ENCODE results near the gene HDAC8. TPM values are rescaled to one million over a fixed set of nuclear protein-coding genes. Genes with fewer than 3 reads are reported as not detected.

HDAC8 gene
- total RNA-seq, 1 donor from 2014 or later = 30.1 TPM

- peak; percentile 83 for DNase-seq (ENCODE audit: extremely low spot score, unreplicated experiment)
- TF ChIP-seq CTCF (IDR thresholded peaks at IDR 0.05) = no peak
- H3K36me3 Mint-ChIP-seq (ENCODE audit: unreplicated experiment) = no peaks in the 10 kb centered on the region
- no peak overlapping the region for H3K27ac Mint-ChIP-seq (ENCODE audit: unreplicated experiment)
- peaks cover 16% of the 10 kb centered on the region for H3K27me3 Mint-ChIP-seq (ENCODE audit: unreplicated experiment)
- no peaks in the 10 kb centered on the region for H3K9me3 Mint-ChIP-seq (ENCODE audit: unreplicated experiment)
- peak overlapping the region; percentile 57 for H3K4me3 Mint-ChIP-seq (ENCODE audit: unreplicated experiment)
- peaks cover 23% of the 10 kb centered on the region for H3K4me1 Mint-ChIP-seq (ENCODE audit: unreplicated experiment)
Measured at GRCh38 chrX:72308566-72309296, 263.9 kb downstream of the HDAC8 start.

GRCh38 chrX:72308209-72308565 is 264.5 kb downstream of the HDAC8 start:
- H3K9me3 Mint-ChIP-seq (ENCODE audit: unreplicated experiment) = no peaks in the 10 kb centered on the region
- H3K4me3 Mint-ChIP-seq (ENCODE audit: unreplicated experiment) = peak overlapping the region; percentile 57
- H3K4me1 Mint-ChIP-seq (ENCODE audit: unreplicated experiment) = peaks cover 23% of the 10 kb centered on the region
- H3K27me3 Mint-ChIP-seq (ENCODE audit: unreplicated experiment) = peaks cover 18% of the 10 kb centered on the region
- no peak for DNase-seq (ENCODE audit: extremely low spot score, unreplicated experiment)
- no peak overlapping the region for H3K27ac Mint-ChIP-seq (ENCODE audit: unreplicated experiment)
- TF ChIP-seq CTCF (IDR thresholded peaks at IDR 0.05) = no peak
- H3K36me3 Mint-ChIP-seq (ENCODE audit: unreplicated experiment) = no peaks in the 10 kb centered on the region

DNA sequence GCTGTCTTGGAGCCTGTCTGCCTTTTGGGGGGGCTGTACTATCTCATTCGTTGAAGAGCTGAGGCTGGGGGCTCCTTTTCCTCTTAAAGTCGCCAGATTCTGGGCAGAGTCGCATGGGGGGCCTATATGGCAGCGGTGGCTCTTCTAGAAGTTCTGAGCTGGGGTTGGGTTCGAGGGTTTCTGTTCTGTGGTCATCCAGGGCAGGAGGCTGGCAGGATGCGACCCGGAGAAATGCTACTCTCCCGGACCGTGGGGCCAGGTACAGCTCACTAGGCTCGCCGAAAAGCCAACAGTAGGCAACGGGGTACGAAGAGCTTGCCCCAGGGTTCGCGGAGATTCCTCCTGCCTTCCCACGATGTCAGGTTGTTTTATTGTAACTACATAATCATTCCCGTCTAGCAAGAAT is 265.0 kb downstream of the HDAC8 start:
- peak; percentile 48 for DNase-seq (ENCODE audit: extremely low spot score, unreplicated experiment)
- Mint-ChIP-seq H3K9me3 (ENCODE audit: unreplicated experiment) (no peaks in the 10 kb centered on the region), H3K36me3 (ENCODE audit: unreplicated experiment) (peaks cover under 1% of the 10 kb centered on the region), H3K27me3 (ENCODE audit: unreplicated experiment) (peaks cover 22% of the 10 kb centered on the region), H3K4me1 (ENCODE audit: unreplicated experiment) (peaks cover 23% of the 10 kb centered on the region), H3K27ac (ENCODE audit: unreplicated experiment) (no peak overlapping the region), H3K4me3 (ENCODE audit: unreplicated experiment) (peak overlapping the region; percentile 81)
- no peak for TF ChIP-seq CTCF (IDR thresholded peaks at IDR 0.05)

- peaks cover 27% of the 10 kb centered on the region for H3K27me3 Mint-ChIP-seq (ENCODE audit: unreplicated experiment)
Measured at GRCh38 chrX:72306851-72307645, 265.6 kb downstream of the HDAC8 start.

More at GRCh38 chrX:72306851-72307645, 265.6 kb downstream of the HDAC8 start:
- Mint-ChIP-seq H3K4me3 (ENCODE audit: unreplicated experiment) (peak overlapping the region; percentile 81), H3K27ac (ENCODE audit: unreplicated experiment) (no peak overlapping the region), H3K36me3 (ENCODE audit: unreplicated experiment) (peaks cover 4% of the 10 kb centered on the region), H3K4me1 (ENCODE audit: unreplicated experiment) (peaks cover 23% of the 10 kb centered on the region), H3K9me3 (ENCODE audit: unreplicated experiment) (no peaks in the 10 kb centered on the region)
- peak; percentile 88 for DNase-seq (ENCODE audit: extremely low spot score, unreplicated experiment)
- no peak for TF ChIP-seq CTCF (IDR thresholded peaks at IDR 0.05)

Data from osteocyte (in vitro differentiated cells).